H1 (cell line): ENCODE measurements around the gene RNF220. TPM values are rescaled to one million over a fixed set of nuclear protein-coding genes. Genes with fewer than 3 reads are reported as not detected.

Experiments used
- BACH1 ChIP-seq: IDR thresholded peaks from 2 replicates; pipeline ENCODE4 v1.6.1; 2012; ENCODE audit warnings: low read length, improper control_type of control experiment
- KDM5A ChIP-seq: fragments of 200-600 bp; IDR thresholded peaks from 2 replicates; pipeline ENCODE4 v1.7.1; 2012; ENCODE audit warnings: mild to moderate bottlenecking, low read length, inconsistent platforms, mixed read lengths
- MAFK ChIP-seq: IDR thresholded peaks from 2 replicates; pipeline ENCODE4 v1.6.1; 2012; ENCODE audit warnings: low read depth, mild to moderate bottlenecking, improper control_type of control experiment, low read length
- PHF8 ChIP-seq: fragments of 200-600 bp; sonication (generic); conservative IDR thresholded peaks from 2 replicates; pipeline ENCODE4 v1.7.1; 2012; ENCODE audit warnings: low read depth, mild to moderate bottlenecking, inconsistent platforms, low read length, moderate library complexity
- RNF2 ChIP-seq: fragments of 200-900, 300-1000 bp; sonication (generic); IDR thresholded peaks from 2 replicates; pipeline ENCODE4 v1.7.1; 2016; ENCODE audit warnings: borderline replicate concordance, low read depth, mild to moderate bottlenecking, antibody characterized with exemption, low read length; ENCODE audit not compliant: poor library complexity, severe bottlenecking; ENCODE audit errors: missing control alignments
- TAF7 ChIP-seq: optimal IDR thresholded peaks from 2 replicates; pipeline ENCODE3; 2011; ENCODE audit warnings: low read depth, mild to moderate bottlenecking, inconsistent platforms, low read length, moderate library complexity, borderline replicate concordance
- TCF12 ChIP-seq: IDR thresholded peaks from 2 replicates; pipeline ENCODE4 v1.6.1; 2011; ENCODE audit warnings: low read depth, mild to moderate bottlenecking, low read length
- polyA plus RNA-seq, 7 experiments: library from polyadenylated mRNA; depleted of rRNA in 3 of 7; stranded (reverse) in 5 of 7; unstranded in 2 of 7; fragments of >200 nt in 5 of 7; fragments of 200-250 nt in 2 of 7; gene quantifications; 1 replicate in 5 of 7; 2 replicates in 1 of 7; 4 replicates in 1 of 7; pipeline versions ENCODE4 v1.2.1 to v1.2.3, GENCODE V29; 2011 to 2013; ENCODE audit warnings: missing spikeins in 2 of 7, mixed read lengths in 2 of 7
- total RNA-seq: library from RNA; stranded (reverse); fragmentation: NEBNext Ultra II Directional; extraction: Animal tissue kit (Norgen Biotek cat#: 25700); gene quantifications from 2 replicates; pipeline ENCODE4 v1.2.1, GENCODE V29; 2021
- TF ChIP-seq, protein P1 (sequence below): IDR thresholded peaks from 2 replicates; pipeline ENCODE4 v1.6.1; 2012; ENCODE audit warnings: low read length, inconsistent platforms

Gene RNF220
- total and polyA plus RNA-seq, 2 of the 8 experiments (the other 6 are each of a cell fraction or from before 2014, with no cell fraction given) = 123 to 160 TPM

DNA sequence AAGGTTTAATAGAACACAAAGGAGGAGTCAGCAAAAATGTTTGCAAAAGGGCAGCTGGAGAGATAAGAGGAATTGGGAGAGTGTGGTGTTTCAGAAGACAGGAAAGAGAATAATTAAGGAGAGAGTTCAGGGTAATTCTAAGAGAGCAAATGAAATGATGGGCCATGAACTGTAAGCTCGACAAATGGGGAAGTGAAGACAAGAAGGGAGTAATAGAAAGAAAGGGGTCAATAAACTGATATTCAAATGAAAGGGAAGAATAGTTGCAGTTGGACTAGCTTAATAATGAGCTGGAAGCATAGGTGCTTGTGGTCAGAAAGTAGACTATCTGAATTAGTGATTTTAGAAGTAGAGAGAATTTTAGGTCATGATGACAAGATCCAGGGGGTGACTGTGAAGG lies 15.6 kb upstream of the RNF220 start (continued):
- TF ChIP-seq, protein P1, sequence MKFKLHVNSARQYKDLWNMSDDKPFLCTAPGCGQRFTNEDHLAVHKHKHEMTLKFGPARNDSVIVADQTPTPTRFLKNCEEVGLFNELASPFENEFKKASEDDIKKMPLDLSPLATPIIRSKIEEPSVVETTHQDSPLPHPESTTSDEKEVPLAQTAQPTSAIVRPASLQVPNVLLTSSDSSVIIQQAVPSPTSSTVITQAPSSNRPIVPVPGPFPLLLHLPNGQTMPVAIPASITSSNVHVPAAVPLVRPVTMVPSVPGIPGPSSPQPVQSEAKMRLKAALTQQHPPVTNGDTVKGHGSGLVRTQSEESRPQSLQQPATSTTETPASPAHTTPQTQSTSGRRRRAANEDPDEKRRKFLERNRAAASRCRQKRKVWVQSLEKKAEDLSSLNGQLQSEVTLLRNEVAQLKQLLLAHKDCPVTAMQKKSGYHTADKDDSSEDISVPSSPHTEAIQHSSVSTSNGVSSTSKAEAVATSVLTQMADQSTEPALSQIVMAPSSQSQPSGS = no peak
- TF ChIP-seq KDM5A = no peak
- TF ChIP-seq RNF2 = no peak
- TF ChIP-seq TCF12 = no peak
- TF ChIP-seq MAFK = no peak
- no peak for TF ChIP-seq BACH1
- TF ChIP-seq TAF7 = no peak
- TF ChIP-seq PHF8 = no peak
